ENCODE measurements around the gene CAP1.

GRCh38 chr1:40040511-40041465, at the start of gene CAP1:
- TF ChIP-seq HNRNPK (IDR thresholded peaks at IDR 0.05; ENCODE audit: low read depth, low read length, poor library complexity, severe bottlenecking) (peak; percentile 19), NR2C1 (IDR thresholded peaks at IDR 0.05) (peak; percentile 72), NR2C1 (tag; IDR thresholded peaks at IDR 0.05) (peak; percentile 80), ZBTB49 (CRISPR knock-in tag; IDR thresholded peaks at IDR 0.05; ENCODE audit: borderline replicate concordance) (no peak), SIN3B (IDR thresholded peaks at IDR 0.05; ENCODE audit: low read depth) (peak; percentile 75; the same call in 1 of the 2 replicates), BRCA1 (IDR thresholded peaks at IDR 0.05) (no peak), BRCA1 (CRISPR knock-in tag; IDR thresholded peaks at IDR 0.05) (no peak), CTCF (IDR thresholded peaks at IDR 0.05 in 2 of 3, conservative IDR thresholded peaks at IDR 0.05 in 1 of 3; ENCODE audit: insufficient read depth in 2 of 3, low read depth in 1 of 3, low read length in 3 of 3) (peak in 1 of 3 experiments; percentile 20; a peak in 2 of 6 replicates), ZBTB9 (CRISPR knock-in tag; IDR thresholded peaks at IDR 0.05) (no peak), ZKSCAN1 (IDR thresholded peaks at IDR 0.05; ENCODE audit: low read depth, low read length) (no peak), CUX1 (CRISPR knock-in tag; IDR thresholded peaks at IDR 0.05) (no peak), ZNF24 (IDR thresholded peaks at IDR 0.05) (no peak), ZFP36 (IDR thresholded peaks at IDR 0.05; ENCODE audit: low read depth, low read length, partially characterized antibody) (peak; percentile 89)
